ENCODE measurements around the gene STK25.
"Not testable (repeated sequence)": the region's sequence is repeated elsewhere in the genome, so short reads cannot be mapped to it uniquely, and the experiment has no call there.

STK25 gene

DNA sequence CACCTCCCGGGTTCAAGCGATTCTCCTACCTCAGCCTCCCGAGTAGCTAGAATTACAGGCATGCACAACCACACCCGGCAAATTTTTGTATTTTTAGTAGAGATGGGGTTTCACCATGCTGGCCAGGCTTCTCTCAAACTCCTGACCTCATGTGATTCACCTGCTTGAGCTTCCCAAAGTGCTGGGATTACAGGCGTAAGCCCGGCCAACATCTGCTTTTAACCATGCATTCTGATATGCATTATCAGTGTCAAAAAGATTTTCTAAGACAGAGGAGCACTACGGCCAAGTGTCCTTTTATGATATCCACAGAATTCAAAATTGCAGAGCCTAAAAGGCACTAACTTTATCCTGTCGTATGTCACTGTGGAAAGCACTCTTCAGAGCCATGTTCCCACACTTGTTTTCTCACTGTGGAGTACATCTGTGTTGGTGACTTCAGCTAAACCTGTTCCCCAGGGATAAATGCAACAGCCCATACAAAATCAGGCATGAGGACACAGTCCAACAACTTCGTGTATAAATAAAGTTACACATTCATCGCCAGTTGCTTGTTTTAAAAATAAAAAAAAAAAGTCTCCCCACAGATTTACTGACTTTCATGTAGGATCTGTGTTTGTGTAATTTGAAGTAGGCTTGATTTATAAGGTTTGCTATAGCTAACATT is 56.4 kb downstream of the STK25 start:
- TF ChIP-seq, protein P1, sequence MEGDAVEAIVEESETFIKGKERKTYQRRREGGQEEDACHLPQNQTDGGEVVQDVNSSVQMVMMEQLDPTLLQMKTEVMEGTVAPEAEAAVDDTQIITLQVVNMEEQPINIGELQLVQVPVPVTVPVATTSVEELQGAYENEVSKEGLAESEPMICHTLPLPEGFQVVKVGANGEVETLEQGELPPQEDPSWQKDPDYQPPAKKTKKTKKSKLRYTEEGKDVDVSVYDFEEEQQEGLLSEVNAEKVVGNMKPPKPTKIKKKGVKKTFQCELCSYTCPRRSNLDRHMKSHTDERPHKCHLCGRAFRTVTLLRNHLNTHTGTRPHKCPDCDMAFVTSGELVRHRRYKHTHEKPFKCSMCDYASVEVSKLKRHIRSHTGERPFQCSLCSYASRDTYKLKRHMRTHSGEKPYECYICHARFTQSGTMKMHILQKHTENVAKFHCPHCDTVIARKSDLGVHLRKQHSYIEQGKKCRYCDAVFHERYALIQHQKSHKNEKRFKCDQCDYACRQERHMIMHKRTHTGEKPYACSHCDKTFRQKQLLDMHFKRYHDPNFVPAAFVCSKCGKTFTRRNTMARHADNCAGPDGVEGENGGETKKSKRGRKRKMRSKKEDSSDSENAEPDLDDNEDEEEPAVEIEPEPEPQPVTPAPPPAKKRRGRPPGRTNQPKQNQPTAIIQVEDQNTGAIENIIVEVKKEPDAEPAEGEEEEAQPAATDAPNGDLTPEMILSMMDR (IDR thresholded peaks at IDR 0.05; ENCODE audit: control insufficient read depth, extremely low read depth, insufficient read depth), result no peak
- no peak for DNase-seq (ENCODE audit: low read depth)
- no peak overlapping the region for H3K4me3 ChIP-seq (ENCODE audit: low read depth, low read length)

DNA sequence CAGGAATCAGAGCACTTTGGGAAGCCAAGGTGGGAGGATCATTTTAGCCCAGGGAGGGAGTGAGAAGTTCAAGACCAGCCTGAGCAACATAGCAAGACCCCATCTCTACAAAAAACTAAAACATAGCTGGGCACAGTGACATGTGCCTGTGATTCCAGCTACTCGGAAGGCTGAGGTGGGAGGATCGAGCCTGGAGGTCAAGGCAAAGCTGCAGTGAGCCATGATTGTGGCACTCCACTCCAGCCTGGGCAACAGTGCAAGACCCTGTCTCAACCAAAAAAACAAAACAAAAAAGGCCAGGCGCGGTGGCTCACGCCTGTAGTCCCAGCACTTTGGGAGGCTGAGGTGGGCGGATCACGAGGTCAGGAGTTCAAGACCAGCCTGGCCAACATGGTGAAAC is 58.3 kb downstream of the STK25 start:
- DNase-seq (ENCODE audit: low read depth); H3K4me3 ChIP-seq (ENCODE audit: low read depth, low read length): not testable (repeated sequence)

DNA sequence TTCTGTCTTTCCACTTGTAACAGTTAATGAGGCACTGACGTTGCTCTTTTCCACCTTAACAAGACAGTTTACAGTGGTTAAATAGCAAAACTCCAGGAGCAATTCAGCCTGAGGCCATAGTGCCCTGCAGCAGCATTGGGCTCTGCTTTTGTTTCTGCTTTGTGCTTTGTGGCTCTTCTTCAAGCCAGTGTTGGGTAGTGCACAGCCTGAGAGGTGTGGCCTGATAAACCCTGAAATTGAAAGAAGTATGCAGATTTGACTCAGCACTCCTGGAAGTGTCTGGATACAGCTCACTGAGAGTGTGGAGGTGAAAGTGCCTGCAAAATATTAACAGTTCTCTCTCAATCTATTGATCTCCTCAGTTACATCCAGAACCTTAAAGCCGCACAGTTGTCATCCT is 63.0 kb downstream of the STK25 start:
- no peak for DNase-seq (ENCODE audit: low read depth)
- TF ChIP-seq, protein P1 (IDR thresholded peaks at IDR 0.05; ENCODE audit: control insufficient read depth, extremely low read depth, insufficient read depth), result no peak
- H3K4me3 ChIP-seq (ENCODE audit: low read depth, low read length), result no peak overlapping the region

DNA sequence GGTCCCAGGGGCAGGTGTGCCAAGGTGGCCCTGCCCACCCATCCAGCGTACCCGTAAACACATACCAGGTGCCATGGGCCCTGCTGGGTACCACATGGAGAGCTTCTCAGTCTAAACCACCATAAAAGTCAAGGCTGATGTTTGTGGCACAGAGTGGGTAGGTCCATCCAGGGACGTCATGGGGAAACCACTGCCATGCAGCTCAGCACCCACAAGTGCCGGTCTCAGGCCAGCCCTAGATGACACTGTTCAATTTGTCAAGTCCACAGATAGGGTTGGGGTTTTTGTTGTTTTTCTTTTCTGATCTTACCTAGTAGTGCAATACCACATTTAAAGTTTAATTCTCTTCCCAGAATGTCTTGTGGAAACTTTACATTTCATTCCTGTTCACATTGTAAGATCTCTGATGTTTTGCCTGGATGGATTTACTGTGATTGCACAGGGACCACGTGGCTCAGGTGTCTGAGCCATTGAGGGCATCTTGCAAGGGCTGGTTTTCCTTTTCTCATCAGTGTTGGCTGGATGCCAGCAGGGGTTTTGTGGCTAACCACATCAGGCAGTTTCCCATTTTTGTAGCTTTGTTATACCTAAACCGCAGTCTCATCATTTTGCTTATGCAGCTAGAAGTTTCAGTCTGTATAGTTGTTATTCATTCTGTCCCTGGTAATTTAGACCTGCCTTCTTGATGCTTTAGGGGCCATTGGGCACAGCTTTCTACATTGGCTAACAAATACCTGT is 64.7 kb downstream of the STK25 start:
- no peak overlapping the region for H3K4me3 ChIP-seq (ENCODE audit: low read depth, low read length)
- TF ChIP-seq, protein P1 (IDR thresholded peaks at IDR 0.05; ENCODE audit: control insufficient read depth, extremely low read depth, insufficient read depth), result no peak
- DNase-seq (ENCODE audit: low read depth), result no peak

Data from LNCaP clone FGC (cell line).